ENCODE data around the gene MAP7D1. TPM values are rescaled to one million over a fixed set of nuclear protein-coding genes. Genes with fewer than 3 reads are reported as not detected.

MAP7D1 gene
- total and polyA plus RNA-seq, 10 of the 15 experiments (the other 5 are each of a cell fraction or from before 2014, with no cell fraction given) = 4.4 to 97.6 (median 24.2) TPM

GRCh38 chr1:36223996-36224536 is 68.1 kb downstream of the MAP7D1 start, which contains the start of gene THRAP3:
TSS of gene THRAP3 (plus strand) at chr1:36224443. CDS start at chr1:36282564, 58,121 bp downstream.
- Histone ChIP-seq H4K20me1 (ENCODE audit: control insufficient read depth, insufficient read depth) (0 out of 2 replicates have a peak, but pooled peaks cover 4% of the 10 kb centered on the region), H3K27me3 (replicated peaks in 1 of 2; ENCODE audit: control insufficient read depth in 2 of 2, insufficient read depth in 2 of 2, low read length in 1 of 2) (no peaks in the 10 kb centered on the region), H3K4me1 (ENCODE audit: control insufficient read depth, insufficient read depth, low read length) (peaks cover 7% of the 10 kb centered on the region; the same call in 1 of the 2 replicates), H2AFZ (ENCODE audit: control insufficient read depth, low read depth, low read length) (peak within 1 kb of the TSS; percentile 66), H3K9me3 (replicated peaks; ENCODE audit: control insufficient read depth, insufficient read depth, low read length) (no peaks in the 10 kb centered on the region), H3K9ac (ENCODE audit: control insufficient read depth, insufficient read depth, low read length) (peak within 1 kb of the TSS; percentile 91), H3K4me2 (ENCODE audit: control insufficient read depth, insufficient read depth) (peak within 1 kb of the TSS; percentile 91), H3K27ac (ENCODE audit: control insufficient read depth, insufficient read depth) (peak within 1 kb of the TSS; percentile 88), H3K79me2 (ENCODE audit: control insufficient read depth, insufficient read depth, low read length) (peaks cover 46% of the 10 kb centered on the region), H3K36me3 (ENCODE audit: control insufficient read depth in 2 of 2, insufficient read depth in 2 of 2, low read length in 1 of 2) (peaks cover 2 to 5% of the 10 kb centered on the region in 2 experiments; a peak in 1 of 4 replicates), H3K4me3 (peak within 1 kb of the TSS; percentile 95)
- CTCF ChIA-PET = interaction anchor here (0.5 to 4.4 kb wide), 9 partner anchors 26 to 127 kb away, joined by 3 to 29 read pairs (median 4); partner anchors contain the start of gene TRAPPC3
- RAD21 ChIA-PET (ENCODE audit: unreplicated experiment) = interaction anchor here (0.6 to 3.8 kb wide), 16 partner anchors 13 to 226 kb away, joined by 3 to 54 read pairs (median 4); partner anchors contain the start of genes OSCP1, SH3D21 and TRAPPC3
- peak; percentile 98 for FAIRE-seq
- DNase-seq (ENCODE audit: low read depth, low spot score) = peak; percentile 97
- WGBS (ENCODE audit: insufficient coverage, insufficient replicate concordance, low lambda C conversion rate, missing lambda C conversion rate) = under 1% methylated on average over 45 of the region's 45 CpGs
- BruUV-seq (replicated peaks) = no TSS peak
- SMC1A ChIA-PET (ENCODE audit: uncharacterized antibody, unreplicated experiment) = interaction anchor here (0.9 to 2.7 kb wide), 13 partner anchors 13 to 198 kb away, joined by 3 to 27 read pairs (median 5); partner anchors contain the start of genes MAP7D1 and TRAPPC3
- intact Hi-C loops (cut with micrococcal nuclease; ENCODE audit: unreplicated experiment) (loop anchor here (1.0 to 10.0 kb wide), 2 partner anchors 75 to 161 kb away; partner anchors contain the start of genes STK40 and TRAPPC3), in situ Hi-C loops (cut with MboI) (no loop called here)
- POLR2A ChIA-PET = interaction anchor here (0.6 to 3.7 kb wide), 23 partner anchors 12 to 293 kb away, joined by 3 to 23 read pairs (median 5); partner anchors contain the start of genes AGO3, LSM10, MAP7D1 and SH3D21
- peak; percentile 95 for ATAC-seq
- peak; percentile 78 for TF ChIP-seq MYC (IDR thresholded peaks at IDR 0.05; ENCODE audit: insufficient read depth, insufficient read length, insufficient replicate concordance, low read length, severe bottlenecking)
- peak; percentile 77 for TF ChIP-seq POLR2AphosphoS2 (IDR thresholded peaks at IDR 0.05; ENCODE audit: low read depth, low read length)
- TF ChIP-seq RBBP5 (conservative IDR thresholded peaks at IDR 0.05) = no peak
- TF ChIP-seq BMI1 (IDR thresholded peaks at IDR 0.05; ENCODE audit: borderline replicate concordance) = no peak
- TF ChIP-seq TAF1 (IDR thresholded peaks at IDR 0.05; ENCODE audit: borderline replicate concordance, low read depth, low read length) = peak; percentile 64; the same call in 1 of the 2 replicates
- no peak for TF ChIP-seq DPF2 (IDR thresholded peaks at IDR 0.05)
- peak; percentile 35 for TF ChIP-seq E4F1 (IDR thresholded peaks at IDR 0.05; ENCODE audit: borderline replicate concordance, partially characterized antibody)
- TF ChIP-seq RUNX3 (IDR thresholded peaks at IDR 0.05; ENCODE audit: low read length) = peak; percentile 45
- peak; percentile 63 for TF ChIP-seq RFX5 (IDR thresholded peaks at IDR 0.05; ENCODE audit: low read depth, low read length)
- peak; percentile 66 for TF ChIP-seq SP1 (IDR thresholded peaks at IDR 0.05; ENCODE audit: low read depth, low read length)
- no peak for TF ChIP-seq SMARCA5 (IDR thresholded peaks at IDR 0.05)
- TF ChIP-seq ZNF622 (IDR thresholded peaks at IDR 0.05) = no peak
- peak; percentile 54; the same call in 1 of the 2 replicates for TF ChIP-seq NFYB (IDR thresholded peaks at IDR 0.05; ENCODE audit: insufficient read depth, low read depth, low read length)
- TF ChIP-seq ZBTB40 (IDR thresholded peaks at IDR 0.05; ENCODE audit: borderline replicate concordance) = peak; percentile 67; the same call in 1 of the 2 replicates
- TF ChIP-seq TARDBP (IDR thresholded peaks at IDR 0.05; ENCODE audit: borderline replicate concordance) = peak; percentile 62
